Activated T-helper 17 cell treated with anti-CD3 and anti-CD28 coated beads, Interleukin-2, amount 50 U/mL, for 72 hours (primary cell): Measurements from ENCODE around the gene EXTL1. TPM values are rescaled to one million over a fixed set of nuclear protein-coding genes. Genes with fewer than 3 reads are reported as not detected.

ENCODE experiments used
- ATAC-seq: fragments of 150-1000 bp; cut with Tn5 transposase; replicated peaks from 2 replicates; pipeline ENCODE4 v1.10.0; 2021; ENCODE audit warnings: mild to moderate bottlenecking, moderate library complexity
- H3K27ac Mint-ChIP-seq: one replicate; pipeline ENCODE4 v1.8.0; 2022; ENCODE audit warnings: mixed read lengths
- H3K27me3 Mint-ChIP-seq: one replicate; pipeline ENCODE4 v1.8.0; 2022; ENCODE audit warnings: mixed read lengths
- H3K36me3 Mint-ChIP-seq: one replicate; pipeline ENCODE4 v1.8.0; 2022; ENCODE audit warnings: low read depth, mild to moderate bottlenecking, mixed read lengths
- H3K4me1 Mint-ChIP-seq: one replicate; pipeline ENCODE4 v1.8.0; 2022; ENCODE audit warnings: mixed read lengths
- H3K4me3 Mint-ChIP-seq: one replicate; pipeline ENCODE4 v1.8.0; 2022; ENCODE audit warnings: mild to moderate bottlenecking, mixed read lengths
- H3K9me3 Mint-ChIP-seq: one replicate; pipeline ENCODE4 v1.8.0; 2022; ENCODE audit warnings: mixed read lengths
- total RNA-seq, 2 donors: library from RNA; stranded (reverse); gene quantifications; one replicate each; pipeline ENCODE4 v1.2.3, GENCODE V29; 2022

EXTL1 gene
- total RNA-seq, 2 donors from 2014 or later, result not detected

- no peaks in the 10 kb centered on the region for H3K9me3 Mint-ChIP-seq
- peaks cover 30% of the 10 kb centered on the region for H3K27me3 Mint-ChIP-seq
- no peak for ATAC-seq
- no peaks in the 10 kb centered on the region for H3K36me3 Mint-ChIP-seq
- no peak overlapping the region for H3K4me3 Mint-ChIP-seq
- no peak overlapping the region for H3K27ac Mint-ChIP-seq
- H3K4me1 Mint-ChIP-seq, result no peaks in the 10 kb centered on the region
Measured at GRCh38 chr1:26055041-26055440, 33.5 kb downstream of the EXTL1 start.

- Mint-ChIP-seq H3K4me3 (no peak overlapping the region), H3K27ac (no peak overlapping the region), H3K4me1 (no peaks in the 10 kb centered on the region), H3K36me3 (no peaks in the 10 kb centered on the region), H3K27me3 (peaks cover 24% of the 10 kb centered on the region), H3K9me3 (no peaks in the 10 kb centered on the region)
- ATAC-seq, result no peak
Measured at GRCh38 chr1:26057189-26057588, 35.6 kb downstream of the EXTL1 start.

- Mint-ChIP-seq H3K4me1 (no peaks in the 10 kb centered on the region), H3K27ac (no peak overlapping the region), H3K9me3 (no peaks in the 10 kb centered on the region), H3K36me3 (no peaks in the 10 kb centered on the region), H3K27me3 (peaks cover 28% of the 10 kb centered on the region), H3K4me3 (no peak overlapping the region)
- no peak for ATAC-seq
Measured at GRCh38 chr1:26058052-26058595, 36.5 kb downstream of the EXTL1 start.

- Mint-ChIP-seq H3K36me3 (no peaks in the 10 kb centered on the region), H3K27me3 (peaks cover 26% of the 10 kb centered on the region), H3K27ac (no peak overlapping the region), H3K4me1 (no peaks in the 10 kb centered on the region), H3K4me3 (no peak overlapping the region), H3K9me3 (no peaks in the 10 kb centered on the region)
- ATAC-seq, result no peak
Measured at GRCh38 chr1:26059906-26060305, 38.3 kb downstream of the EXTL1 start.

- H3K27ac Mint-ChIP-seq, result no peak overlapping the region
- H3K4me1 Mint-ChIP-seq, result no peaks in the 10 kb centered on the region
- H3K36me3 Mint-ChIP-seq, result no peaks in the 10 kb centered on the region
- H3K9me3 Mint-ChIP-seq, result no peaks in the 10 kb centered on the region
- peaks cover 24% of the 10 kb centered on the region for H3K27me3 Mint-ChIP-seq
- ATAC-seq, result no peak
- H3K4me3 Mint-ChIP-seq, result no peak overlapping the region
Measured at GRCh38 chr1:26060832-26061574, 39.4 kb downstream of the EXTL1 start.

GRCh38 chr1:26064553-26064952 is 43.0 kb downstream of the EXTL1 start:
- H3K4me1 Mint-ChIP-seq, result no peaks in the 10 kb centered on the region
- no peaks in the 10 kb centered on the region for H3K9me3 Mint-ChIP-seq
- H3K27ac Mint-ChIP-seq, result no peak overlapping the region
- no peaks in the 10 kb centered on the region for H3K36me3 Mint-ChIP-seq
- no peak for ATAC-seq
- H3K4me3 Mint-ChIP-seq, result no peak overlapping the region
- peaks cover 22% of the 10 kb centered on the region for H3K27me3 Mint-ChIP-seq

GRCh38 chr1:26066160-26066559 is 44.6 kb downstream of the EXTL1 start:
- ATAC-seq, result no peak
- Mint-ChIP-seq H3K36me3 (no peaks in the 10 kb centered on the region), H3K27ac (no peak overlapping the region), H3K27me3 (peaks cover 16% of the 10 kb centered on the region), H3K9me3 (no peaks in the 10 kb centered on the region), H3K4me3 (no peak overlapping the region), H3K4me1 (no peaks in the 10 kb centered on the region)

- Mint-ChIP-seq H3K9me3 (no peaks in the 10 kb centered on the region), H3K4me3 (no peak overlapping the region), H3K36me3 (no peaks in the 10 kb centered on the region), H3K27ac (no peak overlapping the region), H3K4me1 (no peaks in the 10 kb centered on the region), H3K27me3 (peaks cover 16% of the 10 kb centered on the region)
- ATAC-seq, result no peak
Measured at GRCh38 chr1:26066857-26067256, 45.3 kb downstream of the EXTL1 start.

GRCh38 chr1:26067432-26067911 is 45.9 kb downstream of the EXTL1 start, which contains the start of gene TRIM63:
Gene TRIM63, minus strand, starts transcription at chr1:26067630. Its CDS starts 136 bp downstream, at chr1:26067494.
- no peaks in the 10 kb centered on the region for H3K4me1 Mint-ChIP-seq
- H3K36me3 Mint-ChIP-seq, result no peaks in the 10 kb centered on the region
- ATAC-seq, result no peak
- no peaks in the 10 kb centered on the region for H3K9me3 Mint-ChIP-seq
- no peak within 1 kb of the TSS for H3K4me3 Mint-ChIP-seq
- peaks cover 20% of the 10 kb centered on the region for H3K27me3 Mint-ChIP-seq
- no peak within 1 kb of the TSS for H3K27ac Mint-ChIP-seq

- Mint-ChIP-seq H3K4me3 (no peak overlapping the region), H3K9me3 (no peaks in the 10 kb centered on the region), H3K4me1 (no peaks in the 10 kb centered on the region), H3K27ac (no peak overlapping the region), H3K27me3 (peaks cover 18% of the 10 kb centered on the region), H3K36me3 (no peaks in the 10 kb centered on the region)
- ATAC-seq, result no peak
Measured at GRCh38 chr1:26069941-26070295, 48.3 kb downstream of the EXTL1 start.

GRCh38 chr1:26070296-26070962 is 48.9 kb downstream of the EXTL1 start:
- H3K36me3 Mint-ChIP-seq, result no peaks in the 10 kb centered on the region
- peaks cover 17% of the 10 kb centered on the region for H3K27me3 Mint-ChIP-seq
- no peak overlapping the region for H3K27ac Mint-ChIP-seq
- no peaks in the 10 kb centered on the region for H3K4me1 Mint-ChIP-seq
- ATAC-seq, result no peak
- H3K4me3 Mint-ChIP-seq, result no peak overlapping the region
- H3K9me3 Mint-ChIP-seq, result no peaks in the 10 kb centered on the region

- Mint-ChIP-seq H3K36me3 (no peaks in the 10 kb centered on the region), H3K4me3 (no peak overlapping the region), H3K27ac (no peak overlapping the region), H3K9me3 (no peaks in the 10 kb centered on the region), H3K4me1 (no peaks in the 10 kb centered on the region), H3K27me3 (peaks cover 17% of the 10 kb centered on the region)
- ATAC-seq, result no peak
Measured at GRCh38 chr1:26070963-26071342, 49.4 kb downstream of the EXTL1 start.

GRCh38 chr1:26072305-26072704 is 50.7 kb downstream of the EXTL1 start:
- peaks cover 20% of the 10 kb centered on the region for H3K27me3 Mint-ChIP-seq

GRCh38 chr1:26075421-26076144 is 54.0 kb downstream of the EXTL1 start:
- no peaks in the 10 kb centered on the region for H3K4me1 Mint-ChIP-seq
- peaks cover 23% of the 10 kb centered on the region for H3K27me3 Mint-ChIP-seq
- H3K9me3 Mint-ChIP-seq, result no peaks in the 10 kb centered on the region

More at GRCh38 chr1:26072305-26072704, 50.7 kb downstream of the EXTL1 start:
- H3K4me1 Mint-ChIP-seq, result no peaks in the 10 kb centered on the region
- H3K36me3 Mint-ChIP-seq, result no peaks in the 10 kb centered on the region
- no peaks in the 10 kb centered on the region for H3K9me3 Mint-ChIP-seq
- H3K27ac Mint-ChIP-seq, result no peak overlapping the region
- no peak overlapping the region for H3K4me3 Mint-ChIP-seq
- no peak for ATAC-seq

More at GRCh38 chr1:26075421-26076144, 54.0 kb downstream of the EXTL1 start:
- no peak for ATAC-seq
- Mint-ChIP-seq H3K27ac (no peak overlapping the region), H3K36me3 (no peaks in the 10 kb centered on the region), H3K4me3 (no peak overlapping the region)
